GM12872 (cell line): ENCODE results near the gene PRDM9.

Experiments used
- CTCF ChIP-seq: IDR thresholded peaks from 3 replicates; pipeline ENCODE4 v1.5.1; 2011; ENCODE audit warnings: low read depth, mild to moderate bottlenecking, low read length, moderate library complexity; ENCODE audit not compliant: insufficient read depth

Gene PRDM9

GRCh38 chr5:23571059-23571458, 63.6 kb downstream of the PRDM9 start:
- TF ChIP-seq CTCF: no peak
